ENCODE data around the gene DEGS1. TPM values are rescaled to one million over a fixed set of nuclear protein-coding genes. Genes with fewer than 3 reads are reported as not detected.

The DEGS1 gene
- total and polyA plus RNA-seq, 2 experiments from 2014 or later, result 36.4 to 98.2 TPM

GRCh38 chr1:224238756-224239155 is 55.7 kb downstream of the DEGS1 start:
- H3K36me3 ChIP-seq, result peaks cover 12% of the 10 kb centered on the region
- no peak overlapping the region for H3K27ac ChIP-seq
- no peak for TF ChIP-seq CTCF (IDR thresholded peaks at IDR 0.05; ENCODE audit: low read depth, low read length)
- no peak for DNase-seq (ENCODE audit: low read depth in 1 of 2, low spot score in 1 of 2)
- no peak overlapping the region for H3K4me3 ChIP-seq
- H3K9me3 ChIP-seq (ENCODE audit: low read depth), result no peaks in the 10 kb centered on the region
- H3K27me3 ChIP-seq, result no peaks in the 10 kb centered on the region
- no peaks in the 10 kb centered on the region for H3K4me1 ChIP-seq (ENCODE audit: low read depth)

Other genes starting within 250 kb of the DEGS1 start
- gene FBXO28, start 69.1 kb upstream of the DEGS1 start, total RNA-seq, result 17.8 and 21.9 TPM in 2 replicates
- 9.1 and 12.0 TPM in 2 replicates for gene FBXO28, start 69.1 kb upstream of the DEGS1 start, polyA plus RNA-seq
- gene NVL, start 146.9 kb downstream of the DEGS1 start, total RNA-seq, result 32.7 and 33.3 TPM in 2 replicates
- gene NVL, start 146.9 kb downstream of the DEGS1 start, polyA plus RNA-seq, result 24.0 and 27.6 TPM in 2 replicates
- gene CNIH4, start 173.6 kb downstream of the DEGS1 start, total RNA-seq, result 15.0 and 24.3 TPM in 2 replicates
- 69.5 and 80.0 TPM in 2 replicates for gene CNIH4, start 173.6 kb downstream of the DEGS1 start, polyA plus RNA-seq

Data from cardiac muscle cell (in vitro differentiated cells and primary cell).